IMR-90 (cell line): ENCODE data around the gene DUSP10. TPM values are rescaled to one million over a fixed set of nuclear protein-coding genes. Genes with fewer than 3 reads are reported as not detected.

Source experiments
- ATAC-seq: fragments of 200-7000 bp; cut with Tn5 transposase; 2 replicates; pipeline ENCODE4 v1.9.1; 2020; ENCODE audit warnings: low read depth, mild to moderate bottlenecking, moderate library complexity
- BruUV-seq: library from RNA; stranded (reverse); fragments of 400-500 nt; replicated peaks from 2 replicates; lab custom pipeline; 2021; lab: Mats Ljungman, UMichigan
- CTCF ChIA-PET: fragments of 300-600 bp; formaldehyde crosslinking; extraction: SDS; loops from one replicate; lab custom pipeline; 2021; ENCODE audit warnings: antibody characterized with exemption; lab: Yijun Ruan, JAX
- POLR2A ChIA-PET: fragments of 300-600 bp; sonication (Branson Sonifier 250); formaldehyde crosslinking; loops from one replicate; lab custom pipeline; 2022; ENCODE audit warnings: antibody characterized with exemption; ENCODE audit not compliant: unreplicated experiment; lab: Charles Lee
- DNase-seq: peaks from one replicate; pipeline ENCODE4 v3.0.0; 2013
- H2AFZ ChIP-seq: replicated peaks from 2 replicates; pipeline ENCODE3; 2013; ENCODE audit warnings: low read length, mild to moderate bottlenecking; ENCODE audit not compliant: poor library complexity
- H2AK5ac ChIP-seq: 2 replicates; pipeline ENCODE4 v1.6.1; 2013; ENCODE audit warnings: low read depth, low read length, inconsistent platforms
- H2AK9ac ChIP-seq: replicated peaks from 2 replicates; pipeline ENCODE3; 2013; ENCODE audit warnings: mild to moderate bottlenecking, low read depth, low read length, moderate library complexity; ENCODE audit not compliant: poor library complexity
- H2BK120ac ChIP-seq: 2 replicates; pipeline ENCODE4 v1.6.1; 2013; ENCODE audit warnings: low read depth, low read length, inconsistent platforms
- H2BK15ac ChIP-seq: 3 replicates; pipeline ENCODE4 v1.6.1; 2013; ENCODE audit warnings: low read depth, low read length, inconsistent platforms
- H2BK20ac ChIP-seq: 2 replicates; pipeline ENCODE4 v1.6.1; 2013; ENCODE audit warnings: low read depth, mild to moderate bottlenecking, inconsistent platforms, low read length, moderate library complexity
- H2BK5ac ChIP-seq: 2 replicates; pipeline ENCODE4 v1.6.1; 2013; ENCODE audit warnings: mild to moderate bottlenecking, low read depth, low read length, inconsistent platforms; ENCODE audit not compliant: poor library complexity, severe bottlenecking
- H3K14ac ChIP-seq: replicated peaks from 2 replicates; pipeline ENCODE4 v1.6.1; 2013; ENCODE audit warnings: low read depth, low read length, inconsistent platforms
- H3K18ac ChIP-seq: 2 replicates; pipeline ENCODE4 v1.6.1; 2013; ENCODE audit warnings: low read depth, low read length, control low read depth
- H3K23ac ChIP-seq: 2 replicates; pipeline ENCODE4 v1.6.1; 2013; ENCODE audit warnings: low read depth, low read length, inconsistent platforms
- H3K27ac ChIP-seq: 2 replicates; pipeline ENCODE4 v1.5.1; 2013; ENCODE audit warnings: mild to moderate bottlenecking, control low read depth, low read length; ENCODE audit not compliant: insufficient read depth
- H3K27me3 ChIP-seq: 2 replicates; pipeline ENCODE4 v1.6.1; 2013; ENCODE audit warnings: low read length; ENCODE audit not compliant: control insufficient read depth, insufficient read depth
- H3K36me3 ChIP-seq: 2 replicates; pipeline ENCODE4 v1.6.1; 2013; ENCODE audit warnings: low read length, mixed read lengths; ENCODE audit not compliant: control insufficient read depth, insufficient read depth
- H3K4ac ChIP-seq: 2 replicates; pipeline ENCODE4 v1.6.1; 2013; ENCODE audit warnings: low read depth, low read length, inconsistent platforms
- H3K4me1 ChIP-seq: 2 replicates; pipeline ENCODE4 v1.6.1; 2013; ENCODE audit warnings: low read length, mixed read lengths; ENCODE audit not compliant: control insufficient read depth, insufficient read depth
- H3K4me2 ChIP-seq: 2 replicates; pipeline ENCODE4 v1.6.1; 2013; ENCODE audit warnings: low read depth, mild to moderate bottlenecking, control low read depth, low read length, moderate library complexity
- H3K4me3 ChIP-seq: 2 replicates; pipeline ENCODE4 v1.5.1; 2013; ENCODE audit warnings: low read depth, mild to moderate bottlenecking, control low read depth, low read length, moderate library complexity; ENCODE audit not compliant: insufficient read depth
- H3K56ac ChIP-seq: 2 replicates; pipeline ENCODE4 v1.6.1; 2013; ENCODE audit warnings: low read length, inconsistent platforms; ENCODE audit not compliant: insufficient read depth; ENCODE audit errors: extremely low read depth
- H3K79me1 ChIP-seq, 2 experiments: 2 replicates each; pipeline ENCODE4 v1.6.1; 2013; ENCODE audit warnings: low read length in 2 of 2, inconsistent platforms in 1 of 2, low read depth in 1 of 2
- H3K9ac ChIP-seq: 2 replicates; pipeline ENCODE4 v1.6.1; 2013; ENCODE audit warnings: low read depth, low read length, control low read depth
- H3K9me1 ChIP-seq: 2 replicates; pipeline ENCODE4 v1.6.1; 2013; ENCODE audit warnings: low read length, inconsistent platforms; ENCODE audit not compliant: insufficient read depth
- H3K9me3 ChIP-seq: 2 replicates; pipeline ENCODE4 v1.6.1; 2013; ENCODE audit warnings: low read length; ENCODE audit not compliant: control insufficient read depth, insufficient read depth
- H4K20me1 ChIP-seq: 2 replicates; pipeline ENCODE4 v1.6.1; 2013; ENCODE audit warnings: low read length, inconsistent platforms; ENCODE audit not compliant: insufficient read depth
- H4K5ac ChIP-seq: 2 replicates; pipeline ENCODE4 v1.6.1; 2013; ENCODE audit warnings: mild to moderate bottlenecking, low read depth, low read length, control low read depth
- H4K8ac ChIP-seq, 2 experiments: 2 replicates each; pipeline ENCODE4 v1.6.1; 2013; ENCODE audit warnings: low read depth in 2 of 2, low read length in 2 of 2, control low read depth in 1 of 2, inconsistent platforms in 1 of 2
- H4K91ac ChIP-seq: 2 replicates; pipeline ENCODE4 v1.6.1; 2013; ENCODE audit warnings: low read depth, low read length, inconsistent platforms; ENCODE audit not compliant: insufficient read depth
- CEBPB ChIP-seq: IDR thresholded peaks from 2 replicates; pipeline ENCODE4 v1.6.1; 2012; ENCODE audit warnings: low read depth, low read length, improper control_type of control experiment
- CTCF ChIP-seq: conservative IDR thresholded peaks from 2 replicates; pipeline ENCODE4 v1.5.1; 2012; ENCODE audit warnings: mild to moderate bottlenecking, low read depth, low read length, improper control_type of control experiment
- MAFK ChIP-seq: IDR thresholded peaks from 2 replicates; pipeline ENCODE4 v1.6.1; 2012; ENCODE audit warnings: low read depth, low read length, improper control_type of control experiment
- MAZ ChIP-seq: IDR thresholded peaks from 2 replicates; pipeline ENCODE4 v1.6.1; 2012; ENCODE audit warnings: low read depth, mild to moderate bottlenecking, low read length, improper control_type of control experiment, moderate library complexity, borderline replicate concordance
- NFE2L2 ChIP-seq: fragments of 150-350 bp; IDR thresholded peaks from 2 replicates; pipeline ENCODE4 v1.6.1; 2016; ENCODE audit warnings: low read depth, mild to moderate bottlenecking, low read length
- POLR2A ChIP-seq: IDR thresholded peaks from 2 replicates; pipeline ENCODE4 v1.6.1; 2012; ENCODE audit warnings: mild to moderate bottlenecking, low read depth, low read length
- RFX5 ChIP-seq: IDR thresholded peaks from 2 replicates; pipeline ENCODE4 v1.8.0; 2012; ENCODE audit warnings: low read depth, mild to moderate bottlenecking, low read length, moderate library complexity
- dilution Hi-C: fragments of 300-500 bp; cut with HindIII; formaldehyde crosslinking; loops from one replicate; pipeline ENCODE4 v1.14.3; 2018; ENCODE audit warnings: low sequenced_read_pairs; ENCODE audit not compliant: unreplicated experiment
- in situ Hi-C: fragments of 300-500 bp; cut with MboI; formaldehyde crosslinking; loops from 3 replicates; pipeline ENCODE4 v1.14.3; 2019; ENCODE audit warnings: low sequenced_read_pairs, inconsistent platforms, mixed read lengths
- intact Hi-C: fragments of 100-400 bp; cut with micrococcal nuclease; formaldehyde crosslinking; loops from 2 replicates; pipeline ENCODE4 v1.10.0; 2022
- polyA plus RNA-seq, 3 experiments: library from polyadenylated mRNA; depleted of rRNA; stranded (reverse); fragments of >200 nt; gene quantifications; 2 replicates each; pipeline ENCODE4 v1.2.3, GENCODE V29; 2012; ENCODE audit warnings: low replicate concordance in 1 of 3
- total RNA-seq: library from RNA; depleted of rRNA; stranded (reverse); fragments of >200 nt; gene quantifications from 2 replicates; pipeline ENCODE4 v1.2.3, GENCODE V29; 2012

DUSP10 gene
- total and polyA plus RNA-seq, 2 of the 4 experiments (the other 2 are of a cell fraction): 41.7 to 59.1 TPM

- H3K56ac ChIP-seq: no peak overlapping the region
- H4K8ac ChIP-seq: no peak overlapping the region
- no peak overlapping the region for H2BK20ac ChIP-seq
- peaks cover 35% of the 10 kb centered on the region for H3K4me1 ChIP-seq
- dilution Hi-C loops: no loop called here
- H3K79me1 ChIP-seq: peaks cover 14 to 71% of the 10 kb centered on the region in 2 experiments
- H3K18ac ChIP-seq: no peak overlapping the region
- CTCF ChIA-PET: interaction anchor here (0.6 kb wide), 1 partner anchor 357 kb away, joined by 3 read pairs; no protein-coding TSS in a partner anchor
- H3K9ac ChIP-seq: no peak overlapping the region
- no peak overlapping the region for H2BK5ac ChIP-seq
- H3K9me1 ChIP-seq: peaks cover 30% of the 10 kb centered on the region
- H3K27me3 ChIP-seq: no peaks in the 10 kb centered on the region
- no peak for ATAC-seq
- TF ChIP-seq CEBPB: no peak
- no peak for TF ChIP-seq RFX5
- TF ChIP-seq NFE2L2: no peak
- TF ChIP-seq CTCF: no peak
- no peak for TF ChIP-seq MAFK
- TF ChIP-seq POLR2A: no peak
- no peak for TF ChIP-seq MAZ
- intact Hi-C loops: no loop called here
- no peak overlapping the region for H2AK5ac ChIP-seq
- H3K14ac ChIP-seq: no peak overlapping the region
- H3K4me2 ChIP-seq: no peak overlapping the region
- BruUV-seq: no TSS peak
- no peak overlapping the region for H2BK15ac ChIP-seq
- no peak overlapping the region for H4K91ac ChIP-seq
- H3K36me3 ChIP-seq: peaks cover 27% of the 10 kb centered on the region
- H3K23ac ChIP-seq: no peak overlapping the region
- in situ Hi-C loops: loop anchor here (25.0 kb wide), 1 partner anchor 905 kb away; no protein-coding TSS in a partner anchor
- no peaks in the 10 kb centered on the region for H3K9me3 ChIP-seq
- no peak overlapping the region for H2AK9ac ChIP-seq
- H4K5ac ChIP-seq: no peak overlapping the region
- H2BK120ac ChIP-seq: no peak overlapping the region
- H4K20me1 ChIP-seq: peaks cover 69% of the 10 kb centered on the region
- POLR2A ChIA-PET: no interaction called here
- no peak overlapping the region for H3K27ac ChIP-seq
- DNase-seq: no peak
- H3K4me3 ChIP-seq: no peak overlapping the region
- no peak overlapping the region for H2AFZ ChIP-seq
- H3K4ac ChIP-seq: no peak overlapping the region
Observed at GRCh38 chr1:221732052-221732451, 9.8 kb downstream of the DUSP10 start.
